GM23338 (cell line): ENCODE results near the gene EVC.

Experiments used
- CTCF ChIP-seq, 2 experiments: fragments of 200-600 bp in 1 of 2; sonication (generic) in 1 of 2; conservative IDR thresholded peaks; 2 replicates each; pipeline versions ENCODE4 v1.5.1 to v1.6.1; 2016 to 2017; ENCODE audit warnings: antibody characterized with exemption in 2 of 2, low read depth in 2 of 2, mild to moderate bottlenecking in 2 of 2, moderate library complexity in 1 of 2
- EZH2 ChIP-seq: fragments of 200-600 bp; sonication (generic); IDR thresholded peaks from one replicate; pipeline ENCODE4 v1.8.0; 2017; ENCODE audit warnings: antibody characterized with exemption, mild to moderate bottlenecking, low read depth; ENCODE audit not compliant: unreplicated experiment
- EZH2phosphoT487 ChIP-seq: fragments of 200-600 bp; sonication (generic); IDR thresholded peaks from one replicate; pipeline ENCODE4 v1.8.1; 2018; ENCODE audit warnings: antibody characterized with exemption; ENCODE audit not compliant: unreplicated experiment
- JUNB ChIP-seq: IDR thresholded peaks from one replicate; pipeline ENCODE4 v1.6.1; 2016; ENCODE audit warnings: antibody characterized with exemption; ENCODE audit not compliant: unreplicated experiment
- POLR2AphosphoS5 ChIP-seq: IDR thresholded peaks from 2 replicates; pipeline ENCODE4 v1.6.1; 2016; ENCODE audit warnings: antibody characterized with exemption, low read depth

- TF ChIP-seq EZH2: no peak
- TF ChIP-seq CTCF (conservative IDR thresholded peaks at IDR 0.05; ENCODE audit: low read depth in 2 of 2): no peak
- TF ChIP-seq JUNB: no peak
- no peak for TF ChIP-seq EZH2phosphoT487
- TF ChIP-seq POLR2AphosphoS5: no peak
These were observed 32.0 kb downstream of the EVC start for GRCh38 chr4:5742968-5743367.
